NCI-H446 (cell line): Measurements from ENCODE around the gene CFD.
"Not testable (repeated sequence)": the region's sequence is repeated elsewhere in the genome, so short reads cannot be mapped to it uniquely, and the experiment has no call there.

ENCODE experiments used
- DNase-seq, 2 experiments: peaks; one replicate each; lab custom pipeline; 2025; lab: John Stamatoyannopoulos, UW

CFD gene

GRCh38 chr19:858868-859843 lies at the start of gene CFD:
CFD (plus strand) TSS chr19:859664; CDS start chr19:859690, 26 bp downstream.
- no peak for DNase-seq

DNA sequence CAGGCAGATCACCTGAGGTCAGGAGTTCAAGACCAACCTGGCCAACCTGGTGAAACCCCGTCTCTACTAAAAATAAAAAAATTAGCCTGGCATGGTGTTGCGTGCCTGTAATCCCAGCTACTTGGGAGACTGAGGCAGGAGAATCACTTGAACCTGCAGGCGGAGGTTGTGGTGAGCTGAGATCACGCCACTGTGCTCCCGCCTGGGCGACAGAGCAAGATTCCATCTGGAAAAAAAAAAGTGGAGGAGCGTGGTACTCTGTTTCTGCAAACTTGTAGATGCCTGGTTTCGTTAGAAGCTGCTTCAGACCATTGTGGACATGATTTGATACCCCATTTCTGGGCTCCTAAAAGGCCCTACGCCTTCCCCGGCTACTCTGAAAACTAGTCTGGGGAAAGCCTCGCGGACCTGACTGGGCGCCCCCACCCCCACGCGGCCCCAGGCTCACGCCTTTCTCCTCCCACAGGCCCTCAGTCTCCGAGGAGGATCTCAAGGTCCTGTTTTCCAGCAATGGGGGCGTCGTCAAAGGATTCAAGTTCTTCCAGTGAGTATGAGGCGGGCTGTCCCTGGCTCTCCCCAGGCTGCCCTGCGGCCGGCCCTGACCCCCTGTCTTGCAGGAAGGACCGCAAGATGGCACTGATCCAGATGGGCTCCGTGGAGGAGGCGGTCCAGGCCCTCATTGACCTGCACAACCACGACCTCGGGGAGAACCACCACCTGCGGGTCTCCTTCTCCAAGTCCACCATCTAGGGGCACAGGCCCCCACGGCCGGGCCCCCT lies 49.2 kb upstream of the CFD start:
- DNase-seq = no peak

DNA sequence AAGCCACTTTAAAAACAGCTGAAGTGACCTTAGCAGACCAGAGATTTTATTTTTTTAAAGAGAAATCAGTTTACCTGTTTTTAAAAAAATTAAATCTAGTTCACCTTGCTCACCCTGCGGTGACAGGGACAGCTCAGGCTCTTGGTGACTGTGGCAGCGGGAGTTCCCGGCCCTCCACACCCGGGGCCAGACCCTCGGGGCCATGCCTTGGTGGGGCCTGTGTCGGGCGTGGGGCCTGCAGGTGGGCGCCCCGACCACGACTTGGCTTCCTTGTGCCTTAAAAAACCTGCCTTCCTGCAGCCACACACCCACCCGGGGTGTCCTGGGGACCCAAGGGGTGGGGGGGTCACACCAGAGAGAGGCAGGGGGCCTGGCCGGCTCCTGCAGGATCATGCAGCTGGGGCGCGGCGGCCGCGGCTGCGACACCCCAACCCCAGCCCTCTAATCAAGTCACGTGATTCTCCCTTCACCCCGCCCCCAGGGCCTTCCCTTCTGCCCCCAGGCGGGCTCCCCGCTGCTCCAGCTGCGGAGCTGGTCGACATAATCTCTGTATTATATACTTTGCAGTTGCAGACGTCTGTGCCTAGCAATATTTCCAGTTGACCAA lies 48.5 kb upstream of the CFD start:
- no peak for DNase-seq

DNA sequence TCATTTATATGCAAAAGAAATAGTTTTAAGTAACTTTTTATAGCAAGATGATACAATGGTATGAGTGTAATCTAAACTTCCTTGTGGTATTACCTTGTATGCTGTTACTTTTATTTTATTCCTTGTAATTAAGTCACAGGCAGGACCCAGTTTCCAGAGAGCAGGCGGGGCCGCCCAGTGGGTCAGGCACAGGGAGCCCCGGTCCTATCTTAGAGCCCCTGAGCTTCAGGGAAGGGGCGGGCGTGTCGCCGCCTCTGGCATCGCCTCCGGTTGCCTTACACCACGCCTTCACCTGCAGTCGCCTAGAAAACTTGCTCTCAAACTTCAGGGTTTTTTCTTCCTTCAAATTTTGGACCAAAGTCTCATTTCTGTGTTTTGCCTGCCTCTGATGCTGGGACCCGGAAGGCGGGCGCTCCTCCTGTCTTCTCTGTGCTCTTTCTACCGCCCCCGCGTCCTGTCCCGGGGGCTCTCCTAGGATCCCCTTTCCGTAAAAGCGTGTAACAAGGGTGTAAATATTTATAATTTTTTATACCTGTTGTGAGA lies 47.9 kb upstream of the CFD start:
- DNase-seq = no peak

GRCh38 chr19:812049-812746 lies 47.3 kb upstream of the CFD start:
- no peak for DNase-seq

DNA sequence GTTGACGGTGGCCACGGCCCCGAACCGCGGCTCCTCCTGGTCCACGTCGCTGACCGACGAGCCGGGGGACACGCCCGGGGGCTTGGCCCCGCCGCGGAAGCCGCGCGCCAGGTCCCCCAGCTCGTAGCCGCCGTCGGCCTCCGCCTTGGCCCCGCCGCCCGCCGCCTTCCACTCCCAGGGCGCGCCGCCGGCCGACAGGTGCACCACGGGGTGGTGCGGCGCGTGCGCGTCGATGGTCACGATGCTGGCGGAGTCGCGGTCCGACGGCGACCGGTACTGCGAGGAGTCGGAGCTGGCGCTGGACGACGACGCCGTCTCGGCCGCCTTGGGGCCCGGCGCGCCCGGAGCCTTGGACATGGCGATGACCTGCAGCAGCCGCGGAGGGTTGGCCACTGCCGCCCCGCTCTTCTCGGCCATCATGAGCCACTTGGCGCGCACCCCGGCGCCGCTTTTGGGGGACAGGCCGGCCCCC lies 46.7 kb upstream of the CFD start:
- DNase-seq = no peak

- DNase-seq = no peak
Observed at GRCh38 chr19:813219-814151, 46.0 kb upstream of the CFD start.

- no peak for DNase-seq
Observed at GRCh38 chr19:814152-815078, 45.0 kb upstream of the CFD start.

- DNase-seq = no peak
Observed at GRCh38 chr19:815079-815774, 44.2 kb upstream of the CFD start.

DNA sequence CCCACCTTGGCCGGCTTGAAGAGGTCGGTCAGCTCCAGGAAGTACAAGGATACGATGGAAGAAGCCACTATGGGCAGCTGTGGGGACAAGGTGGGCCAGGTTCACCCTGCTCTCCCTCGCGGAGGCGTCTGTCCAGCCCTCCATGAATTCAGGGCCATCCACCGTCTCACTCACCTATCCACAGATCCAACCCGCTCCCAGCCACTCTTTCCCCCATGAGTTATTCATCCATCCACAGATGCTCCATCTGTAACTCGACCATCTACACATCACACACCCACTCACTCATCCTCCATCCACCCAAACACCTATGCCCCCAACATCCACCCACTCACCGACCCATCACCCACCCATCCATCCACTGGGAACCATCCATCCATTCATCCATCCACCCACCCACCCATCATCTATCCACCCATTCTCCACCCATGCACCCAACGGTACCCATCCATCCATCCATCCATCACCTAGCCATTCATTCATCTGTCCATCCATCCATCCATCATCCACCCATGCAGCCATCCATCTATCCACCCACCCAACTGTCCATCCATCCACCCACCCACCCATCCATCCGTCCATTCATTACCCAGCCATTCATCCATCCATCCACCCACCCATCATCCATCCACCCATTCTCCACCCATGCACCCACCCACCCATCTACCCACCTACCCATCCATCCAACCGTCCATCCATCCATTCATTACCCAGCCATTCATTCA lies 43.5 kb upstream of the CFD start:
- DNase-seq = no peak

- DNase-seq = no peak
Observed at GRCh38 chr19:816500-816857, 43.0 kb upstream of the CFD start.

- DNase-seq = not testable (repeated sequence)
Observed at GRCh38 chr19:820212-820611, 39.3 kb upstream of the CFD start.

DNA sequence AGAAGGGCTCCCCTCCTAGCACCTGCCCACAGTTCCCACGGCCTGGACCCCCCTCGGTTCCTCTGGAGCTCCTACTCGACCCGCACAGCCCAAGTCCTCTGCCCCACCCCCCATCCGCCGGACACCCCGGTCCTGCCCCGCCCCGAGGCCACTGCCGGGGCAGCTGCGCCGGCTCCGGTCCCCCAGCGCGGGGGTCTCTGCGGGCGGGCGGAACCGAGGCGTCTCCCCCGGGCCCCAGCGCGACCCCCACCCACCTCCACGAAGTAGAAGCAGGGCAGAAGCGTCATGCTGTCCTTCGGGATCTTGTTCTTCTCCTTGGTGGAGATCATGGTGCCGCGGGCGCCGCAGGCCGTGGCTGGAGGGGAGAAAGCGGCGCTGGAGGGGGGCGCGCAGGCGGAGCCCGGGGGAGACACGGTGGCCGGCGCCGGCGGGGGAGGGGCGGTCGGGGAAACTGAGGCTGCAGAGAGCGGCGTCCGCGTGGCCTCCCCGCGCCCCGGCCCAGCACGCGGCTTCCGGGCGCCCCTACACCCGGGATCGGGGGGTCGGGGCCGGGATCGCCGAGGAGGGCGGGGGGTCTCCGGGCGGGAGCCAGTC lies 38.1 kb upstream of the CFD start:
- no peak for DNase-seq

DNA sequence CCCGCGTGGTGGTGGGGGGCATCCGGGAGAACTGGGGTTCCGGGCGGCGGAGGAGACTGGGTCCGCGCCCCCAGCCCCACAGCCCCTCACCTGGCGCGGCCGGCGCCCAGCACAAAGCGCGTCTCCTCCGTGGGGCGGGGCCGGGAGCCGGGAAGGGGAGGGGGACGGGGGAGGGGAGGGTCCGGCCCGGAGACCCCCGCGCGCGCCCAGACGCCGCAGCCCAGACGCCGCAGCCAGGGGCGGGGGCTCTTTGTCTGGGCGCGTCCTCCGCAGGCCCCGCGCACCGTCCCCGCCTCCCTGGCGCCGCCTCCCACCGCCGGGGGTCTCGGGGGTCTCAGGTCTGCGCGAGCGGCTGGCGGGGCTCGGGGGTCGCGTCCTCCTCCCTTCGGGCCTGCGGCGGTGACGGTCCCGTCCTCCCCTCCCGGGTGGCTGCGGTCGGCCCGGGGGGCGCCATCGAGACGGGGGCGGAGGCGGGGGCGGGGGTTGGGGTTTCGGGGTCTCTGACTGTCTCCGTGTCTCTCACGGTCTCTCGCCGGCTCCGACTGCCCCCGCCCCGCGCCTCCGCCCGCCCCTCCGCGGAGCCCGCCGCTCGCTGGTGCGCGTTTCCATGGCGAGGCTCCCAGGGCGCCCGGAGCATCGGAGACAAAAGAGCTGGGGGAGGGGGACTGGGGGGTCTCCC lies 37.5 kb upstream of the CFD start, which contains the start of gene PLPPR3:
Gene PLPPR3, minus strand, starts transcription at position 131 of the 679 bp plus-strand sequence. CDS start 396 bp downstream, outside the sequence.
- no peak for DNase-seq

DNA sequence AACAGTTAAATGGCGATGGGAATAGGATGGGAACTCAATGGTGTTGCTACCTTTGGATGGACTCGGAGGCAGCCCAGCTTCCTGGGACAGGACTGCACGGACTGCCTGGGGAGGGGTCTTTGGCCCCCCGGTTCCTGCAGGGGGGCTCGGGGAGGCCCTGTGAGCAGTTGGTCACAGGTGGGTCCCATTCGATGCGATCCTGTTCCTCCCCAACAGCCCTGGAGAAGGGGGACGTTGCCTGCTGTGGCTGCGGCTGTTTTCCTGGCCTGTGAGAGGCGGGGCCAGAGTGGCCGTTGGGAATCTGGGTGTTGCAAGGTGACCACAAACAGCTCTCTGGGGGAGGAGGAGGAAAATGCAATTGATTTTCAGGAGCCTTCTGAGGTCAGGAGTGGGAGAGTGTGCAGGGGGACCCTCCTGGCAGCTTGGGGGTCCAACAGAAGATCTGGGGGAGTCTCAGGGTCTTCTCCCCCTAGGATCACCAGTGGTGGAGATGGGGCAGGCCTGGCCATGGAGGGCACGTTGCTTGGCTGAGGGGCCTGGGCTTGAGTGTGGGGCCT lies 35.8 kb upstream of the CFD start:
- no peak for DNase-seq

GRCh38 chr19:824885-825284 lies 34.6 kb upstream of the CFD start:
- no peak for DNase-seq
